NCI-H128 (cell line): ENCODE results near the gene CEP43.

Experiments
- DNase-seq: peaks from one replicate; lab custom pipeline; 2025; ENCODE audit not compliant: unreplicated experiment; lab: John Stamatoyannopoulos, UW

CEP43 gene

GRCh38 chr6:167007985-167008384 lies 8.8 kb downstream of the CEP43 start:
- DNase-seq = no peak

- DNase-seq = no peak
Observed at GRCh38 chr6:167013067-167013466, 13.9 kb downstream of the CEP43 start.

DNA sequence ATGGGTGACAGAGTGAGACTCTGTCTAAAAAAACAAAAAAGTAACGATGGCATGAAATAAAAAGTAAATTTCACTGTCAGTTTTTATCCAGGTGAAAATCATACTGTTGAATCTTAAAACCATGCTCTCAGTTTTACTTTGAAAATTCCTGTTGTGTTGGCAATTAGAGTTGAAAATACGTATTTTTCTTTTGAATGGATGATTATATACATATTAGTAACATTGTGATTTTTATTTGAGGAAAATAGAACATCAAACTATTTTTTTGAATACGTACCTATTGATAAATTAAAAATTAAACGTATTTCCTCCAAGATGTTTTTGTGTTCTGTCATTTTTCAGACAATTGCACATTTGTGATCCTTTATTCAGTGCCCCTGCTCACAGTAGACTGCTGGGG lies 14.7 kb downstream of the CEP43 start:
- DNase-seq = no peak

- no peak for DNase-seq
Observed at GRCh38 chr6:167015302-167015701, 16.1 kb downstream of the CEP43 start.

DNA sequence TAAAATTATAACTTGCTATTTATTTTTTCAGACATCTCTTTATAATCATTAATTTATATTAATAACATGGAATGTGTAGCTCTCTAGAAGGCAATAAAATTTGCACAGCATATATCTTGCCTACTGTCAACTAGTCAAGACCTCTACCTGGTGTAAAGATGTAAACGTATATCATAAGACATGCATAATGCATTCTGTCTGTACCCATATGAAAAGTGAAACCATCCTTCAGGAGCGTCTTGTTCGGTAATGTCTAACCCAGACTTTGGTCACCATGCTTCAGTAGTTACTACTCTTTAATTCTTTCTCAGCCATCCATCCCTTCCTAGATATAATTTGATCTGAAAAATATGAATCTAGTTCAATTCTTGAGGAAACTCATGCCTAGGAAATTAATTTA lies 21.0 kb downstream of the CEP43 start:
- DNase-seq = no peak

DNA sequence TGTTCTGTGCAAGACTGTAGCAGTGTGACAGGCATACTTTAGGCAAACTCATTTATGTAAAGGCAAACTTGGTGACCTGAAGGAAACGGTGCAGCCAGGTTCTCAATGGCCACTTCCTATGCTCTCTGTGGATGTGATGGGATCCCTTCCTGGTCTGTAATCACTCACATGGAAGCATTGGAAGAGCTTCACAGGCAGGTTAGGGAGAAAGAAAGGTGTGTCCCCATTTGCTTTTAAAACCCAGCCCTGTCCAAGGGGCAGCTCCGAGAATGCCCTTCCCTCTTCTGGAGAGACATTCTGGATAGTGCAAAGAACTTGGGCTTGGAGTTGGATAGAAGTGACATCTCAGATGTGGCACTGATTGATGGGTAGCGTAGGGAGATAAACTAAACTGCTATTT lies 28.1 kb downstream of the CEP43 start:
- no peak for DNase-seq

DNA sequence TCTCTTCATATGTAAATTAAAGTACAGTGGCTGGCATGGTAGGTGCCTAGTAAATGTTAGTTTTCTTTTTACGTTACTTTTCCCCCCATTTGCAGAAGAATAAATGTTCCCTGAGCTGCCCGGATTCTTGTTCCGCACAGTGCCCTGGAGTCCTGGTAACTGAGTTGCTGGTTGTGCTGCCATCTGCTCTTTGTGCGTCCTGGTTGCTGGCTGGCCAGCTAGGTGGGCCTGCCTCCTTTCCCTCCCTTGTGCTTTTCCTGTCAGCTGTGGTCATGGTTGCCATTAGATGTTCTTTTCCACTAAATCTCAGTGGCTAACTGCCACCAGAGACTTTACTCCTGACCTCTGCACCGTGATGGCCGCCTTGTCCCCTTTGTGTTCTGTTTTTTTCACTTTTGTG lies 28.6 kb downstream of the CEP43 start:
- DNase-seq = no peak

GRCh38 chr6:167030222-167031072 lies 31.2 kb downstream of the CEP43 start:
- no peak for DNase-seq

DNA sequence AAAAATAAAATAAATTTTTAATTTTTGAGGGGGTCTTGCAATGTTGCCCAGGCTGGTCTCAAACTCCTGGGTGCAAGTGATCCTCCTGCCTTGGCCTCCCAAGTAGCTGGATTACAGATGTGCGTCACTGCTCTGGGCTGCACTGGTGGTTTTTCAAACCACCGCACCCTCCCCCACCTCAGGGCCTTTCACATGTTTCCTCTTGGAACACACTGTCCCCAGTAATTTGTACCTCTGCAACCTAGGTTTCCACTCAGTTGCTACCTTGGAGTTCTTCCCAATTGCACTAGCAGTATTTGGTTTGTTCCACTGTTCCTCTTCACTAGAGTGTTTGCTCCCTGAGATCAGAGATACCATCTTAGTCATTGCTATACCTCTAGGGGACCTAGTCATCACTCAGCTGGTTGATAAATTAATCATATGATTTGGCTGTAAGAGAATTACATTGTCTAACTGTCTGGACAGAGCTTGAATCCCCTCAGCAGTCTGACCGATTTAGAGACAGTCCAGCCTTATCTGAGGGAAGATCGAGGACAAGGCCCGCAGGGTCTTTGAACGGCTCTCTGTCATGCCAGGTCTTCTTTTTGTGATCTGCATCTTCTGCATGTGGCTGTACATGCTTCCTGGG lies 32.0 kb downstream of the CEP43 start:
- no peak for DNase-seq

DNA sequence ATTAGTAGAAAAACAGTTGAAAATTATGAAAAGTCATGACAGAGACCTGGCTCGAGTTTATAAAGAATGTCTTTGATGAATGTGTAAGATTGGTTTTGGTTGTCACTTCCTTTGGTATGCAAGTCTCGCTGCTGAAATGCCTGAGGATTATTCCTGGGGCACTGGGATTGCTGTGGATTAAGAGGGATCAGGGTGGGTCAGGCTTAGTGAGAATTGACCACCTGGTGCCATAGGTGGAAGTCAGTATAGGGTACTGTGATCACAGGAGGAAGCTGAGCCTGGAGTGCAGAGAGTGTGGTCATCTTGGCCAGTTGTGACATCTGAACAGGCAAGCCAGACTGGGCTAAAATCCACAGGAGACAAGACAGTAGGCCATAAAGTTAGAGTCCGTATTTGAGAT lies 34.9 kb downstream of the CEP43 start:
- no peak for DNase-seq

DNA sequence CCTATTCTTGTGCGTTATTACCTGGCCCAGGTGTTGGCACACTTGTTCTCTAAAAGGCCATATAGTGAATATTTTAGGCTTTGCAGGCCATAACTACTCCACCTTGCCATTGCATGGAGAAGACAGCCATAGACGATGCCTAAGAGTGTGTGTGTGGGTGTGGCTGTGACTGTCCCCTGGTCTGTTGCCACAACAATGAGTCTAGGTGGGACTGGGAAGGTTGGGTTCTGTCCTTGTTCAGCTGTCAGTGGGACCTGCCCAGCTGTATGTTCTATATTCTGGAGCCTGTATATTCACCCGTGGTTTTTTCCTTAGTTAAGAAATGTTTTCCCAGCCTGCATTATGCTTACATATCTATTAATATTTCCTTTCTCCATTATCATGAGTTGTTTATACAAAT lies 38.6 kb downstream of the CEP43 start:
- DNase-seq = no peak

- DNase-seq = no peak
Observed at GRCh38 chr6:167044696-167045095, 45.5 kb downstream of the CEP43 start.

DNA sequence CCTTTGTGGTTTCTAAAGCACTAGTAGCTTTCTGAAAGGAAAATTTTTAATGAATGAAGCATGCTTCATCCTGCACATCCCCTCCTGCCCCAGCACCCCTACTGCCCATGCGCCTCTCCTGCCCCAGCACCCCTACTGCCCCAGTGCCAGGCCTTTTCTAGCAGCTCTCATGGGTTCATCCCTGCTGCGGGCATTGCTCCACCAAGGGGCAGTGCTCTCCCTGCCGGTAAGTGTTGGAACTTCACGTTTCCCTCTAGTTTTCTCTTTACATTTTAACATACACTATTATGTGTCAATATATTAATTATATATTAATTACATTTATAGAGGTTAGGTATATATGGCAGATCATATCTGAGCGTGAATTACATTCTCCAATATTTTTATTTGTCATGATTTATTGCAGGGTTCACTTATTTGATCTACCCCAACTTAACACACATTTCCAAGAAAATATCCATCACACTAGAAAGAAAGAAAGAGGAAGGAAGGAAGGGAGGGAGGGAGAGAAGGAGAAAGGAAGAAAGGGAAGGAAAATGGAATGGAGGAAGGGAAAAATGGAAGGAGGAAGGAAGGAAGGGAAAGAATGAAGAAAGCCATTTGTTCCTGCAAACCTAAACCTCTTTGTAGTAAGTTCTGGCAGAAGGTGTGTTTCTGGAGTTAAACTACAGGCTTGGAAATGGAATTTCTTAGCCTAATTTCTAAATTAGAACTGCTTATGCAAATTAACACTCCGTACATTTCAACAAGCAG lies 46.8 kb downstream of the CEP43 start:
- DNase-seq = no peak

DNA sequence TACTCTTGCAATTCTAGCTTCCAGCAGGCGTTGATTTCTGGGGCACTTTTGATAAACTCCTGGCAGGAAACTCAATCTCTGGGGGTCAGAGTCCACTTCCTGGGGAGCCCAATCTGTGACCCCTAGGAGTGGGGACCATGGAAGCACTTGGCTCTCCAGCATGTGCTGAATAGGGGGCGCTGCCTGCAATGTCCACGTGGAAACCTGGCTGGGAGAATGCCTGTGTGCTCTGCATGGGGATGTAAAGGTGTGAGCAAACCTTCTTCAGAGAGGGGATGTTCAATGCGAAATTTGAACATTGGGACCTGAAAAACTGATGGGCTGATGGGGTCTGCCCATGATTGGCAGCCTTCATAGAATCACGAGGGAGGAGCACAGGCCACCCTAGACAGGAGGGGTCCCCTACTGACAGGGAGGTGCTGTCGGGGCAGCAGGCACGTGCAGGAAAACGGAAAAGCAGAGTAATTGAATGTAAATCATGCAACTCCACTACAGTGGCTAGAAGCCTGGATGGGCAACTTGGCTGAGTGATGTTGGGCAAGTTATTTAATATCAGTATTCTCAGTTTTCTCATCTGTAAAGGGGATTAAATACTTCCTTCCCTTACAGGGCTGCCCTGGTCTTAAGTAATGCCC lies 47.8 kb downstream of the CEP43 start:
- no peak for DNase-seq

DNA sequence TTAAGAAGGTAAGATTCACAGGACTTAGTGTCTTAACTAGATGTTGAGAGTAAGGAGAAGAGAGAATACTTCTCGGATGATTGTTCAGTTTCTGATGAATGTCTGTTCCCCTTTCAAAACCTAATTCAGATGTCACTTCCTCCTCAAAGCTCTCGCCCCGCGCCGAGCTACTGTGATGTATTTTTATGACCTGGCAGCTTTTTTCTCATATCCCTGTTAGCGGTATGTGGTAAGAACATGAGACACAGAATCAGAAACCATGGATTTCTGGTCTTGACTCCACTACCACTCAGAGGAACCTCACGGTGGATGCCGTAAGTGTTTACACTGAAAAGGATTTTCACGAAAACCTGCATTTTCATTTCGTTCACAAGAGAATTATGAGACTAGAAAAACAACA lies 48.4 kb downstream of the CEP43 start:
- no peak for DNase-seq
